MM.1S (cell line): ENCODE data around the gene FSIP1.

Source experiments
- DNase-seq: peaks from one replicate; pipeline ENCODE4 v3.0.0-alpha.2; 2015
- H2AFZ ChIP-seq: fragments of 300-600 bp; sonication (generic); 2 replicates; pipeline ENCODE4 v1.6.0; 2016; ENCODE audit warnings: antibody characterized with exemption, low read length
- H3F3A ChIP-seq: fragments of 300-600 bp; sonication (generic); 2 replicates; pipeline ENCODE4 v1.6.1; 2016; ENCODE audit warnings: mild to moderate bottlenecking, antibody characterized with exemption, low read length, moderate library complexity, mixed read lengths; ENCODE audit not compliant: insufficient read depth
- H3K27ac ChIP-seq: fragments of 300-600 bp; sonication (generic); 2 replicates; pipeline ENCODE4 v1.5.1; 2016; ENCODE audit warnings: mild to moderate bottlenecking, low read length
- H3K27me3 ChIP-seq: fragments of 300-600 bp; sonication (generic); replicated peaks from 2 replicates; pipeline ENCODE4 v1.6.0; 2016; ENCODE audit warnings: low read length; ENCODE audit not compliant: insufficient read depth
- H3K36me3 ChIP-seq: fragments of 300-600 bp; sonication (generic); replicated peaks from 2 replicates; pipeline ENCODE4 v1.6.1; 2016; ENCODE audit warnings: mild to moderate bottlenecking, low read length, mixed read lengths; ENCODE audit not compliant: insufficient read depth
- H3K4me1 ChIP-seq: fragments of 300-600 bp; sonication (generic); 2 replicates; pipeline ENCODE4 v1.6.1; 2016; ENCODE audit warnings: low read length, mixed read lengths
- H3K4me2 ChIP-seq: fragments of 300-600 bp; sonication (generic); 2 replicates; pipeline ENCODE4 v1.6.0; 2016; ENCODE audit warnings: low read depth, low read length
- H3K4me3 ChIP-seq: fragments of 300-600 bp; sonication (generic); 2 replicates; pipeline ENCODE4 v1.5.1; 2016; ENCODE audit warnings: low read length, mixed read lengths
- H3K79me2 ChIP-seq: fragments of 300-600 bp; sonication (generic); 2 replicates; pipeline ENCODE4 v1.6.1; 2016; ENCODE audit warnings: mixed run types, low read length, mixed read lengths
- H3K9ac ChIP-seq: fragments of 300-600 bp; sonication (generic); 2 replicates; pipeline ENCODE4 v1.6.1; 2016; ENCODE audit warnings: low read length, mixed read lengths
- H3K9me2 ChIP-seq: fragments of 300-600 bp; sonication (generic); replicated peaks from 2 replicates; pipeline ENCODE4 v1.6.1; 2016; ENCODE audit warnings: mild to moderate bottlenecking, low read length, mixed read lengths; ENCODE audit not compliant: insufficient read depth
- H3K9me3 ChIP-seq: fragments of 300-600 bp; sonication (generic); replicated peaks from 2 replicates; pipeline ENCODE4 v1.6.1; 2016; ENCODE audit warnings: mild to moderate bottlenecking, low read length, mixed read lengths; ENCODE audit not compliant: insufficient read depth
- H4K20me1 ChIP-seq: fragments of 300-600 bp; sonication (generic); 2 replicates; pipeline ENCODE4 v1.6.1; 2016; ENCODE audit warnings: mild to moderate bottlenecking, low read length, moderate library complexity, mixed read lengths; ENCODE audit not compliant: insufficient read depth
- EZH2 ChIP-seq: fragments of 300-600 bp; sonication (generic); optimal IDR thresholded peaks from 2 replicates; pipeline ENCODE3; 2017; ENCODE audit warnings: low read depth, mild to moderate bottlenecking, antibody characterized with exemption, low read length, mixed read lengths
- EZH2phosphoT487 ChIP-seq: fragments of 300-600 bp; sonication (generic); IDR thresholded peaks from 2 replicates; pipeline ENCODE4 v1.6.1; 2018; ENCODE audit warnings: antibody characterized with exemption, low read length
- TF ChIP-seq, protein P1 (sequence below): fragments of 300-600 bp; sonication (generic); IDR thresholded peaks from 2 replicates; pipeline ENCODE4 v1.5.1; 2016; ENCODE audit warnings: antibody characterized with exemption, low read length, mixed read lengths

Gene FSIP1

DNA sequence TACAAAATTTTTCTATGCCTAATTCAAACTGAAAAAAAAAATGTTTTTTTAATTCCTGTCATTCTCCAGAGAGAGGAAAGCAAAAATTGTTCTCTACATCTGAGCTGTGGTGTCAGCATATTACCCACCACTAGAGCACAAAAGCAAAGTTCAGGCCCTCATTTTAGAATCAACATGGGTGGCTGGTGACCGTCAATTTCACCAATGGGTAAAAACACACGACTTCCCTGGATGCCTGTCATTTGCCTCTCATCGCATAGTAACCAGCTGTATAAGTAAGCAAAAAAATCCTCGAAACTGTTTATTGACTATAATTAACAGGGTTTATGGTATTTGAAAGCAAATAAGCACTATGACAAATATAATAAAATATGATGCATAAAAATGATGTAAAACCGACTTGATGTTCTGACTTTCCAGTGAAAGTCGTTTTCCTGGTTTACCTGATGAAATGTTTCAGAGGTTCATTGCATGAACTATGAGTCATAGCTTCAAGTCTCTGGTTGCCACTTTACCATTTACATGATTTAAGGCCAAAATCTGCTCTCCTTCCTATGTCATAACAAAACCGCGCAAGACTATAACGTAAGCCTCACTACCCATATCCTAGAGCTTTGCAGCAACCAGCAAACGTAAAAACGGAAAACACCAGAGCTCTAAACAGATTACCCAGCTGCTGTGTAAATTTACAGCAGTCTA is 141.3 kb downstream of the FSIP1 start:
- Histone ChIP-seq H3K9me3 (no peaks in the 10 kb centered on the region), H3K9ac (no peak overlapping the region), H3K79me2 (no peaks in the 10 kb centered on the region), H3F3A (no peaks in the 10 kb centered on the region), H3K4me2 (no peak overlapping the region), H2AFZ (no peak overlapping the region), H3K27me3 (no peaks in the 10 kb centered on the region), H3K4me3 (no peak overlapping the region), H4K20me1 (no peaks in the 10 kb centered on the region), H3K9me2 (no peaks in the 10 kb centered on the region), H3K36me3 (no peaks in the 10 kb centered on the region), H3K4me1 (no peaks in the 10 kb centered on the region), H3K27ac (no peak overlapping the region)
- TF ChIP-seq EZH2 (no peak), EZH2phosphoT487 (no peak)
- TF ChIP-seq, protein P1, sequence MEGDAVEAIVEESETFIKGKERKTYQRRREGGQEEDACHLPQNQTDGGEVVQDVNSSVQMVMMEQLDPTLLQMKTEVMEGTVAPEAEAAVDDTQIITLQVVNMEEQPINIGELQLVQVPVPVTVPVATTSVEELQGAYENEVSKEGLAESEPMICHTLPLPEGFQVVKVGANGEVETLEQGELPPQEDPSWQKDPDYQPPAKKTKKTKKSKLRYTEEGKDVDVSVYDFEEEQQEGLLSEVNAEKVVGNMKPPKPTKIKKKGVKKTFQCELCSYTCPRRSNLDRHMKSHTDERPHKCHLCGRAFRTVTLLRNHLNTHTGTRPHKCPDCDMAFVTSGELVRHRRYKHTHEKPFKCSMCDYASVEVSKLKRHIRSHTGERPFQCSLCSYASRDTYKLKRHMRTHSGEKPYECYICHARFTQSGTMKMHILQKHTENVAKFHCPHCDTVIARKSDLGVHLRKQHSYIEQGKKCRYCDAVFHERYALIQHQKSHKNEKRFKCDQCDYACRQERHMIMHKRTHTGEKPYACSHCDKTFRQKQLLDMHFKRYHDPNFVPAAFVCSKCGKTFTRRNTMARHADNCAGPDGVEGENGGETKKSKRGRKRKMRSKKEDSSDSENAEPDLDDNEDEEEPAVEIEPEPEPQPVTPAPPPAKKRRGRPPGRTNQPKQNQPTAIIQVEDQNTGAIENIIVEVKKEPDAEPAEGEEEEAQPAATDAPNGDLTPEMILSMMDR = no peak
- no peak for DNase-seq

DNA sequence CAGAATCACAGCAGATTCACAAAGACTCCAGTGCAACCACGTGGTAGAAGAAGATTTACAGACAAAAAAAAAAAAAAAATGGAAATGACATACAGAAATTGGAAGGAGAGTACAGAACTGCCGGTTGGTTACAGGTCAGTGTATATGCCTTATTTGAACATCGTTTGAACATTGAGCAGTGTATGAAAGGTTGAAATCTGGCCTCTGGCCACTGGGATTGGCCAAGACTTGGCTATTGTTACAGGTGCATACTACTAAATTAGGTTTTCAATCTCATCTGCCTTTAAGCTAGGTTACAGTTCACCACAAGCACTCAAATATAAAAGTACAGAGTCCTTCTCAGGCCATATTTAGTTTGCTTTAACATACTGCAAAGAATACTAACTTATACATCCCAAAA is 142.0 kb downstream of the FSIP1 start:
- no peak overlapping the region for H3K27ac ChIP-seq
- H3K9ac ChIP-seq = no peak overlapping the region
- no peak overlapping the region for H3K4me3 ChIP-seq
- no peaks in the 10 kb centered on the region for H3K36me3 ChIP-seq
- H3K4me1 ChIP-seq = no peaks in the 10 kb centered on the region
- H3K4me2 ChIP-seq = no peak overlapping the region
- no peaks in the 10 kb centered on the region for H3K79me2 ChIP-seq
- no peak for TF ChIP-seq EZH2phosphoT487
- TF ChIP-seq, protein P1 = no peak
- no peak for TF ChIP-seq EZH2
- H3K9me2 ChIP-seq = no peaks in the 10 kb centered on the region
- H2AFZ ChIP-seq = no peak overlapping the region
- H3K9me3 ChIP-seq = no peaks in the 10 kb centered on the region
- H3K27me3 ChIP-seq = no peaks in the 10 kb centered on the region
- H4K20me1 ChIP-seq = no peaks in the 10 kb centered on the region
- DNase-seq = no peak
- H3F3A ChIP-seq = no peaks in the 10 kb centered on the region

DNA sequence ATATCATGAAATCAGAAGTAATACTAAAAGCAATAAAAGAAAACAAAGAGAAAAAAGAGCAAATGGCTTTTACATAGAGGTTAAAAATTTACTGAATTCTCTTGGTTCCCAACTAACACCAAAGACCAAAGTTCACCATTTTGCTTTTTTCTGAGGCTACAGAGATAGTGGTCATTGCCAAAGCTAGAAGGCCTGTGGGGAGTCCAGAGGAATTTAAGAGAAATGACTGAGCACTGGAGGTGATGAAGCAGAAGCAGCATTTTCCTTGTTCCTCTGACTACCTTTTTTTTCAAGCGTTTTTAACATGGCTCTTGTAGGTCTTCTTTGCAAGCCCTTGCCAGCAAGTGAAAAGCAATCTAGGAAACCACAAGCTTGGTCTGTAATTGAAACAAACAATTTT is 143.6 kb downstream of the FSIP1 start:
- H3K36me3 ChIP-seq = no peaks in the 10 kb centered on the region
- H2AFZ ChIP-seq = no peak overlapping the region
- H3K9me2 ChIP-seq = no peaks in the 10 kb centered on the region
- no peaks in the 10 kb centered on the region for H3K79me2 ChIP-seq
- no peak overlapping the region for H3K4me2 ChIP-seq
- H4K20me1 ChIP-seq = no peaks in the 10 kb centered on the region
- H3K27me3 ChIP-seq = no peaks in the 10 kb centered on the region
- no peak for DNase-seq
- H3K9me3 ChIP-seq = no peaks in the 10 kb centered on the region
- no peak overlapping the region for H3K4me3 ChIP-seq
- H3K4me1 ChIP-seq = no peaks in the 10 kb centered on the region
- H3K27ac ChIP-seq = no peak overlapping the region
- H3F3A ChIP-seq = no peaks in the 10 kb centered on the region
- no peak overlapping the region for H3K9ac ChIP-seq
- TF ChIP-seq, protein P1 = no peak
- TF ChIP-seq EZH2phosphoT487 = no peak
- no peak for TF ChIP-seq EZH2
